CD4-positive, alpha-beta T cell (primary cell): ENCODE results near the gene POLR3F. TPM values are rescaled to one million over a fixed set of nuclear protein-coding genes. Genes with fewer than 3 reads are reported as not detected.

Experiments used
- ATAC-seq: fragments of 200-7000 bp; cut with Tn5 transposase; one replicate; pipeline ENCODE4 v1.10.0; 2022; ENCODE audit warnings: mild to moderate bottlenecking; ENCODE audit not compliant: poor library complexity
- CTCF ChIA-PET: fragments of 350-600 bp; sonication (Branson Sonifier 250); formaldehyde crosslinking; loops from one replicate; lab custom pipeline; 2021; ENCODE audit warnings: antibody characterized with exemption, inconsistent platforms; lab: Charles Lee
- POLR2A ChIA-PET: fragments of 350-600 bp; sonication (Branson Sonifier 250); formaldehyde crosslinking; loops from one replicate; lab custom pipeline; 2021; ENCODE audit warnings: antibody characterized with exemption, inconsistent platforms; lab: Charles Lee
- DNase-seq, 14 experiments: peaks; one replicate each; pipeline ENCODE4 v3.0.0-alpha.2; 2013 to 2020; ENCODE audit warnings: mixed read lengths in 2 of 14
- H3K27ac ChIP-seq, 2 donors: one replicate each; pipeline versions ENCODE4 v1.5.1 to v1.7.0; 2013; ENCODE audit warnings: low read length in 2 of 2, low read depth in 1 of 2, mild to moderate bottlenecking in 1 of 2
- H3K27me3 ChIP-seq, 2 experiments: 1 replicate in 1 of 2; 2 replicates in 1 of 2; pipeline versions ENCODE4 v1.6.1 to v1.7.0; 2013; ENCODE audit warnings: low read length in 2 of 2, control low read depth in 1 of 2, mild to moderate bottlenecking in 1 of 2, moderate library complexity in 1 of 2; ENCODE audit not compliant: insufficient read depth in 2 of 2, control insufficient read depth in 1 of 2
- H3K36me3 ChIP-seq: one replicate; pipeline ENCODE4 v1.6.1; 2013; ENCODE audit warnings: low read length, control low read depth; ENCODE audit not compliant: insufficient read depth
- H3K4me1 ChIP-seq: one replicate; pipeline ENCODE4 v1.6.1; 2013; ENCODE audit warnings: low read length, control low read depth; ENCODE audit not compliant: insufficient read depth
- H3K4me3 ChIP-seq: one replicate; pipeline ENCODE4 v1.5.1; 2013; ENCODE audit warnings: mild to moderate bottlenecking, low read length, moderate library complexity
- H3K9me3 ChIP-seq, 2 experiments: 1 replicate in 1 of 2; 2 replicates in 1 of 2; pipeline versions ENCODE4 v1.6.1 to v1.7.0; 2013; ENCODE audit warnings: low read length in 2 of 2, mild to moderate bottlenecking in 2 of 2, control low read depth in 1 of 2, moderate library complexity in 1 of 2; ENCODE audit not compliant: control insufficient read depth in 1 of 2, insufficient read depth in 1 of 2
- H3K27ac Mint-ChIP-seq: one replicate; pipeline ENCODE4 v1.8.0; 2020; ENCODE audit warnings: mixed read lengths
- H3K27me3 Mint-ChIP-seq: one replicate; pipeline ENCODE4 v1.8.0; 2021; ENCODE audit warnings: mixed read lengths
- H3K36me3 Mint-ChIP-seq: one replicate; pipeline ENCODE4 v1.8.0; 2021; ENCODE audit warnings: low read depth, mixed read lengths
- H3K4me1 Mint-ChIP-seq: one replicate; pipeline ENCODE4 v1.8.0; 2021; ENCODE audit warnings: low read depth, mixed read lengths
- H3K4me3 Mint-ChIP-seq: one replicate; pipeline ENCODE4 v1.8.0; 2020; ENCODE audit warnings: mild to moderate bottlenecking, mixed read lengths
- H3K9me3 Mint-ChIP-seq: one replicate; pipeline ENCODE4 v1.8.0; 2020; ENCODE audit warnings: mixed read lengths
- CTCF ChIP-seq: fragments of 200-600 bp; IDR thresholded peaks from one replicate; pipeline ENCODE4 v1.8.0; 2022; ENCODE audit warnings: antibody characterized with exemption, mild to moderate bottlenecking
- intact Hi-C, 2 experiments: fragments of 100-400 bp; cut with DNase I in 1 of 2; cut with micrococcal nuclease in 1 of 2; formaldehyde crosslinking; loops; one replicate each; pipeline versions ENCODE4 v1.15.1 to v1.9.0; 2023 to 2025; cut with DNase I, micrococcal nuclease
- polyA plus RNA-seq, 2 donors: library from polyadenylated mRNA; unstranded; fragments of 120-200 nt; gene quantifications; one replicate each; pipeline ENCODE4 v1.2.1, GENCODE V29; 2013
- total RNA-seq, 174 experiments: library from RNA in 2 of 174; stranded (reverse) in 2 of 174; gene quantifications; one replicate each; pipeline ENCODE4 v1.2.3 and lab custom pipeline; 2021 to 2026

POLR3F gene, protein sequence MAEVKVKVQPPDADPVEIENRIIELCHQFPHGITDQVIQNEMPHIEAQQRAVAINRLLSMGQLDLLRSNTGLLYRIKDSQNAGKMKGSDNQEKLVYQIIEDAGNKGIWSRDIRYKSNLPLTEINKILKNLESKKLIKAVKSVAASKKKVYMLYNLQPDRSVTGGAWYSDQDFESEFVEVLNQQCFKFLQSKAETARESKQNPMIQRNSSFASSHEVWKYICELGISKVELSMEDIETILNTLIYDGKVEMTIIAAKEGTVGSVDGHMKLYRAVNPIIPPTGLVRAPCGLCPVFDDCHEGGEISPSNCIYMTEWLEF
- total RNA-seq (1 to 10 TPM; 7.9 to 8.8 TPM), total RNA-seq (lab: John Stamatoyannopoulos, UW) (15.5 to 56.6 (median 28.2) reads per million in 172 experiments)
- 10.1 TPM for polyA plus RNA-seq (2013, experiment 1 of 2)
- polyA plus RNA-seq (2013, experiment 2 of 2), result 8.7 TPM

DNA sequence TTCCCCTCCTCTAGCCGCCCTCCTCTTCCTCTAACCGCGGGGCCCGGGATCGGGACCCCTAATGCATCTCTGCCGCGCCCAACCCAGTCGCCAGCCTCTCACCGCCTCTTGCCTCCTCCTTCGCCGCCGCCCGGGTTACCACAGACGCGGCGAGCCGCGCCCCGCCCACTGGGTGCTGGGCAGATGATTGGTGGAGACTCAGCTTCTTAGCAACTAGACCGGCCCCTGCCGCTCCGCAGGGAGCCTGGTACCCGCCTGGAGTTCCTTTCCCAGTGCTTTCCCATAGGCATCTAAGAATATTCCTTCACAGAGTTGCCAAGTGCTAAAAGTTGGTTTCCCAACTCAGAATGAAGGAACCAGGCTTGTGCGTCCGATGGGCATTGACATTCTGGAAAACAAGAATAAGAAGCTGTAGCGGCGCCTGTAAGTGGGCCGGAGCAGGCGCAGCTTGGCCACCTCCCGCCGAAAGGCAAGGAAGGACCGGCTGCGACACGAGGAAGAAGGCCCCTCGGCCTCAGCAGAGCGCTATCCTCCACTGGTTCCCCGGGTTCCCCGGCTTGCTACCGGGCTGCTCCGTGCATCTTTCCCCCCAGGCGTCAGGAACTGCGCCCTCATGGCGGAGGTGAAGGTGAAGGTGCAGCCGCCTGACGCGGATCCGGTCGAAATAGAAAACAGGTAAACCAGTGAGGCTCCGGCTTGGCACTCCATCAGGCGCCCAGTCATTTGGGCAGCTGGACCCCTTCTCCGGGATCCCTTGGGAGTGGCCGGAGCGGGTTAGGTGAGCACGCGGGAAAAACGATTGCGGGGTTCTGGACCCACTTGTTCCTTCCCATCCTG is at the start of gene POLR3F, which contains the start of gene DZANK1:
TSS of gene POLR3F (plus strand) at position 497 of the 837 bp plus-strand sequence. CDS start at position 614, 117 bp downstream.
TSS of gene DZANK1 (minus strand) at position 137 of the 837 bp plus-strand sequence. CDS start 1,672 bp downstream, outside the sequence.
- peak within 1 kb of the TSS; percentile 96 for H3K4me3 Mint-ChIP-seq
- H3K4me1 Mint-ChIP-seq, result peaks cover 39% of the 10 kb centered on the region
- CTCF ChIA-PET, result interaction anchor here (1.2 to 1.7 kb wide), 2 partner anchors 30 to 40 kb away, joined by 3 to 9 read pairs; partner anchors contain the start of genes RBBP9 and SEC23B

DNA sequence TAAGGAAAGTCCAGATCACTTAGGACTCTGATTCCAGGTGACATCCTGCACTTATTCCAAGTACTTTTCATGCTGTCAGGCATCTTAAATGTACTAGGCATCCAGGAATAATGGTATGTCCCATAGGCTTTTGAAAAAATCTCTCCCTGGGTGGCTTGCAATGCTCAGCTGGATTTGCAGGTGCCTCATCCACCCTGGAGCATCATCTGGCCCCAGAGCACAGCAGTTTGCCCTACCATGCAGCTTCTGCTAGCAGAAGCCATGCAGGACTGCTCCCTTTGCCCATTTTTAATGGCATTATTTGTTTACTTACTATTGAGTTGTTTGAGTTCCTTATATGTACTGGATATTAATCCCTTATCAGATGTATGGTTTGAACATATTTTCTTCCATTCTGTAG is 45.6 kb upstream of the POLR3F start:
- Mint-ChIP-seq H3K27ac (no peak overlapping the region), H3K4me1 (no peaks in the 10 kb centered on the region), H3K9me3 (no peaks in the 10 kb centered on the region), H3K4me3 (no peak overlapping the region), H3K36me3 (no peaks in the 10 kb centered on the region), H3K27me3 (no peaks in the 10 kb centered on the region)
- CTCF ChIA-PET, result no interaction called here
- H3K36me3 ChIP-seq, result no peaks in the 10 kb centered on the region
- H3K4me1 ChIP-seq, result no peaks in the 10 kb centered on the region
- H3K4me3 ChIP-seq, result no peak overlapping the region
- H3K27me3 ChIP-seq, result no peaks in the 10 kb centered on the region
- TF ChIP-seq CTCF, result no peak
- POLR2A ChIA-PET, result no interaction called here
- H3K9me3 ChIP-seq, result no peaks in the 10 kb centered on the region
- intact Hi-C loops, result no loop called here
- H3K27ac ChIP-seq, result no peak overlapping the region
- no peak for DNase-seq
- no peak for ATAC-seq

More for the DNA sequence above, at the start of gene POLR3F, which contains the start of gene DZANK1:
- Histone ChIP-seq H3K36me3 (peaks cover 15% of the 10 kb centered on the region), H3K27ac (peak within 1 kb of the TSS; percentile 77 to 91), H3K4me3 (peak within 1 kb of the TSS; percentile 95), H3K4me1 (peaks cover 17% of the 10 kb centered on the region), H3K9me3 (no peaks in the 10 kb centered on the region), H3K27me3 (no peaks in the 10 kb centered on the region)
- POLR2A ChIA-PET, result interaction anchor here (0.6 to 5.9 kb wide), 14 partner anchors 8 to 1585 kb away, joined by 3 to 130 read pairs (median 5); partner anchors contain the start of genes CFAP61, CRNKL1, DSTN and DTD1
- intact Hi-C loops, result loop anchor here (1.0 to 5.0 kb wide), 12 partner anchors 29 to 500 kb away; partner anchors contain the start of genes SMIM26 (in 2 of the 2), ZNF133 (in 2 of the 2), MGME1 (in 1 of the 2) and RBBP9 (in 1 of the 2)
- peaks cover 36% of the 10 kb centered on the region for H3K36me3 Mint-ChIP-seq
- no peak for TF ChIP-seq CTCF
- no peaks in the 10 kb centered on the region for H3K9me3 Mint-ChIP-seq
- H3K27me3 Mint-ChIP-seq, result no peaks in the 10 kb centered on the region
- peak; percentile 84 to 96 (median 90) for DNase-seq
- peak within 1 kb of the TSS; percentile 96 for H3K27ac Mint-ChIP-seq
- peak; percentile 89 for ATAC-seq

GRCh38 chr20:18427214-18427613 is 40.0 kb upstream of the POLR3F start:
- H3K4me1 Mint-ChIP-seq, result no peaks in the 10 kb centered on the region
- ATAC-seq, result no peak
- TF ChIP-seq CTCF, result no peak
- no peaks in the 10 kb centered on the region for H3K9me3 ChIP-seq
- H3K27me3 ChIP-seq, result no peaks in the 10 kb centered on the region
- intact Hi-C loops, result no loop called here
- H3K27ac ChIP-seq, result no peak overlapping the region
- no peak overlapping the region for H3K4me3 ChIP-seq
- H3K9me3 Mint-ChIP-seq, result no peaks in the 10 kb centered on the region
- ChIA-PET POLR2A (no interaction called here), CTCF (no interaction called here)
- no peaks in the 10 kb centered on the region for H3K36me3 Mint-ChIP-seq
- no peak overlapping the region for H3K4me3 Mint-ChIP-seq
- no peak for DNase-seq
- no peaks in the 10 kb centered on the region for H3K27me3 Mint-ChIP-seq
- no peaks in the 10 kb centered on the region for H3K36me3 ChIP-seq
- no peaks in the 10 kb centered on the region for H3K4me1 ChIP-seq
- no peak overlapping the region for H3K27ac Mint-ChIP-seq
